Stomach (tissue), 4 donors: Measurements from ENCODE around the gene ST8SIA6.

Source experiments
- CTCF ChIP-seq, 7 experiments: fragments of 450-650 bp in 4 of 7; fragments of 200-600 bp in 3 of 7; sonication (generic) in 3 of 7; IDR thresholded peaks; one replicate each; pipeline ENCODE4 v1.5.1; 2016 to 2019; ENCODE audit warnings: antibody characterized with exemption in 7 of 7, control low read depth in 2 of 7, mild to moderate bottlenecking in 1 of 7
- POLR2A ChIP-seq, 4 donors: fragments of 450-650 bp; IDR thresholded peaks; one replicate each; pipeline ENCODE4 v1.6.1; 2016; ENCODE audit warnings: antibody characterized with exemption in 4 of 4, control low read depth in 2 of 4, mild to moderate bottlenecking in 1 of 4, moderate library complexity in 1 of 4

GRCh38 chr10:17497446-17498030, 43.1 kb upstream of the ST8SIA6 start:
- no peak for TF ChIP-seq CTCF (IDR thresholded peaks at IDR 0.05)
- TF ChIP-seq POLR2A (IDR thresholded peaks at IDR 0.05) = no peak
